CD4-positive, alpha-beta T cell treated with Interleukin-15 for 4 hours (primary cell): Measurements from ENCODE around the gene ODAPH.
A peak's percentile ranks its signal among the peaks of the same experiment; 100 is the strongest.
"Not testable (repeated sequence)": the region's sequence is repeated elsewhere in the genome, so short reads cannot be mapped to it uniquely, and the experiment has no call there.

Experiments used
- DNase-seq: peaks from one replicate; pipeline ENCODE4 v3.0.0-alpha.2; 2020; ENCODE audit warnings: low spot score

Gene ODAPH, protein sequence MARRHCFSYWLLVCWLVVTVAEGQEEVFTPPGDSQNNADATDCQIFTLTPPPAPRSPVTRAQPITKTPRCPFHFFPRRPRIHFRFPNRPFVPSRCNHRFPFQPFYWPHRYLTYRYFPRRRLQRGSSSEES

DNA sequence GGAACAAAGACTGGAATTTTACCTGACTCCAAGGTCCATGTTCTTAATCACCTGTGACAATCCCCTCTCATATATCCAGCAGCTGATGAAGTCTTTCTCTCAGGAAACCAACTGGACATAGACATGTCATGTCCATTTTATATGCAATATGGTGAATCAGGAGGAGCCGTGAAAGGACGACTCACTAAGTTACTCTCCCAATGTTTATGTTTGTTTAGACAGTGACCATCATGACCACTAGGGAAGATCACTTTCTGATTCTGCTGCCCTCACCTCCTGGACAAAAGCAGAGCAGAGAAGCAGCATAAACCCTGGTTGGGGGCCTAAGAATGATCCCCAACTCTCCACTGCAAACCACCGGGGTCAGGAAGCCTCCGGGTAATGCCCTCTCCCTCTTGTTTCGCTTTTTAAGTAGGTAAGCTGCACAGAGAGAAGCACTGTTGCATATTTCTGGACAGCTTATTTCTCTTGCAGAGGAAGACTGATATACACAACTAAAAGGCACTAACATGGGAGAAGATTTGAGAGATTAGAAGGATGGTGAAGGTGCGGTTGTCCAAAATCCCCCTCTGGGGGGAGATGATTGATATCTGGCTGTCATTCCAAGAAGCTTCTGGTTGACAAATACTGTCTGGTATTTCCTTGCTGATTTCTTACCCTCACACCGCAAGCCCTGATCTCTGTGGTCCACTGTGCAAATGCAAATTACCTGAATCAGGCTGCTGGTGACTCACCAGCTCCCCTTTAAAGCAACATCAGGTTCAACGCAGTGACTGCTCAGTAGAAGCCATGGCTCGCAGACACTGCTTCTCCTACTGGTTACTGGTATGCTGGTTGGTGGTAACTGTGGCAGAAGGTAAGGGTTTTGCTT is at the start of gene ODAPH:
Gene ODAPH (plus strand): TSS at position 773 of the 871 bp plus-strand sequence. CDS start 17 bp downstream, at position 790.
- DNase-seq = peak; percentile 40

DNA sequence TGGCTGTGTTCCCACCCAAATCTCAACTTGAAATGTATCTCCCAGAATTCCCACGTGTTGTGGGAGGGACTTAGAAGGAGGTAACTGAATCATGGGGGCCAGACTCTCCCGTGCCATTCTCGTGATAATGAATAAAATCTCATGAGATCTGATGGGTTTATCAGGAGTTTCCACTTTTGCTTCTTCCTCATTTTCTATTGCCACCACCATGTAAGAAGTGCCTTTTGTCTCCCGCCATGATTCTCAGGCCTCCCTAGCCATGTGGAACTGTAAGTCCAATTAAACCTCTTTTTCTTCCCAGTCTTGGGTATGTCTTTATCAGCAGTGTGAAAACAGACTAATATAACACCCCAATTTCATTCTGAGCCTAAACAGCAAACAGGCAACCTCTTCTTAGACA is 46.3 kb upstream of the ODAPH start:
- DNase-seq = not testable (repeated sequence)

GRCh38 chr4:75511841-75512240 is 44.0 kb upstream of the ODAPH start:
- no peak for DNase-seq

- no peak for DNase-seq
Measured at GRCh38 chr4:75512386-75513211, 43.3 kb upstream of the ODAPH start.

DNA sequence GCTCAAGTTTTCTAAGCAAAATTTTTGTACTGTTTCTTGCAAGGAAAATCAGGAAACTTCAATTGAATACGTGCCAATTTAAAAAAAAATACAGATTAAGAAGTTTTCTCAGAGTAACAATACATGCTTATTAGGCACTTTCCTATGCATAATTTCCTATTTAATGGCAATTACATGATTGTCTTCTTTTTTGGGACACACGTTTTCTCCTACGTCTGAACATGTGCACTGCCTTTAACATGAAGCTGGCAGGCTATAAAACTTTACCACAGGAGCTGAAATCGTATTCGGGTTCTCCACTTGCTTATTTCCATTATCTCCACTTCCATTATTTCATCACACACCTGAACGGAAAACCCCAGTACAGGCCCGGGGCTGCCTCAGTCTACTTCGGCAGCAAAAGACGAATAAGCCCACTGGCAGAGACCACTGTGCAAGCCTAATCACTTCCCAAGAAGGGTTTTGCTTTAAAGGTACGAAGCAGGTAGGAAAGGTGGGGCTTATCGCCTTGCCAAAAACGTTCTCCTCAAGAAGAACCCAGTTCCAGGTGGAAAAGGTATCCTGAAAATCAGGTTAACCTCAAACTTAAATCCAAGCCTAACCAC is 42.2 kb upstream of the ODAPH start:
- no peak for DNase-seq

DNA sequence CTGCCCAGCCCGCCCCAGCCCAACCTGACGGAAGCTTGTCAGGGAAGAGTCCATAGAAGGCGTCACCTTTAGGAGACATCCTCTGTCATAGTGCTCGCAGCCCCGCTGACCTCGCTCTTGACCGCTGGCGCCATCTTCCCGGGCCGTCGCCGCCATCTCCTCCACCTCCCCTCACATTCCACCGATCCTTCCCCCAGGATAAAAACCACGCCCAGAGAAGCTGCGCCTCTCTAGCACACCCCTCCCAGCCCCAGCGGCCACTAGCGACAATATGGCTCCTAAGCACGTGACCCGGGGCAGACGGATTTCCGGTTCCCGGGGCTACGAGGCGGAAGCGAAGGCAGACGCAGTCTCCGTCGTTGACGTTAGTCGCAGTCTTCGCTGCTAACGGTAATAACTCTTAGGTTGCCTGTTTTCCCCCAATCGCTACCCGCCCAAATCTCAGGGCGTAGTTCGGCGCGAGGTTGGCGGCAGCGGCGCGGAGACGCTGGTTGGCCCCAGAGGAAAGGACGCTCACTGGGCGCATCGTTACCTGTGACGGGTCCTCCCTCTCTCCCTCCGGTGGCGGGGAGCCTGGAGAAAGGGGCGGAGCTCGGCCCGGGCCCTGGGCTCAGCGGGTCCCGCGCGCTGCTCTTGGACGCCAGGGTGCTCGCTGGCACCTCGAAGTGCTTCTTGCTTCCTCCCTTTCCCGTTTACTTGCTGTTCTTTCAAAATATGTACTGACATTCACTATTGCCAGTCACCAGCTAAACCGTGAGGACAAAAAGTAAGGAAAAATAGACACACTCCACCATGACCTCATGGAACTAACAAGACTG is 41.5 kb upstream of the ODAPH start, which contains the start of the genes RCHY1 and THAP6:
Gene RCHY1 (minus strand): TSS at position 273 of the 818 bp plus-strand sequence. CDS start 117 bp downstream, at position 156.
Gene THAP6 (plus strand): TSS at position 343 of the 818 bp plus-strand sequence. CDS start 980 bp downstream, outside the sequence.
- peak; percentile 87 for DNase-seq

DNA sequence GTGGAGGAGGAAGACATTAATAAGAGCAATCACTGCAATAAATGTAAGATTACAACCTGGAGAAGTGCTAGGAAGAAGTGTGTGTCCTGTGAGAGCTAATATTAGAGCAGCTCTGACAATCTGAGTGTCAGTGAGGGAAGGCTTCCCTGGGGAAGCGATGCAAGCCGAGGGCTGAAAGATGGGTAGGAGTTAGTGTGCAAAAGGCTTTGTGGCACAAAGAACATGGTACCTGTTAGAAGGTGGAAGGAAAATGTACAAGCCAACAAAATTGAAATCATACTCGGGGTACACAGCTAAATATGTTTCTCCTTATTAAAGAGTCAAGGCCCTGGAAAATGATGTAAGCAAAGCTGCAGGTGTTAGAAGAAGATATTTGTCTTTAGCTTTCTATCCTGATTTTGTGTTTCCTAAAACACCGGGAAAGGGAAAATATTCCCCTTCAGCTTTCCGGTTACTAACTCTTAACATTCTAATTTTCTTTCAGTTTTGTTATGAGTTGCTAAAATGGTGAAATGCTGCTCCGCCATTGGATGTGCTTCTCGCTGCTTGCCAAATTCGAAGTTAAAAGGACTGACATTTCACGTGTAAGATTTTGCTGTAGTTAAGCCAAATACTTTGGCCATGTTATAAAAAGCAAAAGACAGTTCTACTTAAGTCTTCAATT is 40.8 kb upstream of the ODAPH start:
- peak; percentile 24 for DNase-seq

DNA sequence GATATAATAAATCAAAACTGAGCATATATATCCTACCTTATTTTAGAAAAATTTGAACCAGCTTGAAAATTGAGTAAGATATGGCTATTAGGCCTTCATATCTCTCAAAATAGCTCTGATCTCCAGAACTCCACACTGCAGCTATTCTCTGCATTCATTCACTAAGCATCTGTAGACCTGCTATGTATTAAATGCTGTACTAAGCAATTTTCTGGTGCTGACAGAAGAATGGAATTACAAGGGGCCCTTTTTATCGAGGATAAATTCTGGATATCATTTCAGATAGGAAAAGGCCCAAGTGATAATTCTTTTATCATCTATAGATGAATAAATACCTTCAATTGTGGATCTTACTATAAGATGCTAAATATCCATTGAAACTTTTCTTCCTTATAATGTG is 39.7 kb upstream of the ODAPH start:
- DNase-seq = no peak

- not testable (repeated sequence) for DNase-seq
Measured at GRCh38 chr4:75519452-75519851, 36.4 kb upstream of the ODAPH start.

DNA sequence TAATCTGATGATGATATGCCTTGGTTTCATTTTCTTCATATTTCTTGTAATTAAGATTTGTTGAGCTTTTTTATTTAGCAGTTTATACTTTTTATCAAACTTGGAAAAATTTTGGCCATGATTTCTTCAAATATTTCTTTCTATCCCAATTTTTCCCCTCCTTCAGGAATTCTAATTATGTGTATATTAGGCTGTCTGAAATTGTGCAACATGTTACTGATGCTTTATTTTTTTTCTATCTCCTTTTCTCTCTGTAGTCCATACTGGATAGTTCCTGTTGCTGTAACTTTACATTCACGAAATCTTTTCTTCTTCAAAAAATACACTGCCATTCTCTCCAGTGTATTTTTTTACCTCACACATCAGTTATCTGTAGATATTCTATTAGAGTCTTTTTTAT is 30.8 kb upstream of the ODAPH start:
- no peak for DNase-seq

GRCh38 chr4:75525910-75526309 is 30.0 kb upstream of the ODAPH start:
- no peak for DNase-seq

DNA sequence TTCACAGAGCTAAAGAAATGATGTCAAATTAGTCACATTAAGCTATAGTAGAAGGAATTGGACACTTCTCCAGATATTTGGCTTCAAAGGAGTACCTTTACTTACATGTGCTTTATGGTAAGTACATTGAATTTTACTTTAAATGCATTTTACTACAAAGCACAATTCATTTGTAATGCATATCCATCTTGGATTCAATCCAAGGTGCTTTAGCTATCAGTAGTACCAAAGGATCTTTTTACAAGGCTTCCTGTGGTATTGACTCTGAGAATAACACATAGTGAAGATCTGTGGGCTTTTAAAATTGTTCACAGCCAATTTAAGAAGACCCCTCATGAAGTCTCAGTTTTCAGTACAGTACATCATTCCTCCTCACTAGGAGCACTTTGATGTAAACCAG is 28.4 kb upstream of the ODAPH start:
- DNase-seq = no peak

DNA sequence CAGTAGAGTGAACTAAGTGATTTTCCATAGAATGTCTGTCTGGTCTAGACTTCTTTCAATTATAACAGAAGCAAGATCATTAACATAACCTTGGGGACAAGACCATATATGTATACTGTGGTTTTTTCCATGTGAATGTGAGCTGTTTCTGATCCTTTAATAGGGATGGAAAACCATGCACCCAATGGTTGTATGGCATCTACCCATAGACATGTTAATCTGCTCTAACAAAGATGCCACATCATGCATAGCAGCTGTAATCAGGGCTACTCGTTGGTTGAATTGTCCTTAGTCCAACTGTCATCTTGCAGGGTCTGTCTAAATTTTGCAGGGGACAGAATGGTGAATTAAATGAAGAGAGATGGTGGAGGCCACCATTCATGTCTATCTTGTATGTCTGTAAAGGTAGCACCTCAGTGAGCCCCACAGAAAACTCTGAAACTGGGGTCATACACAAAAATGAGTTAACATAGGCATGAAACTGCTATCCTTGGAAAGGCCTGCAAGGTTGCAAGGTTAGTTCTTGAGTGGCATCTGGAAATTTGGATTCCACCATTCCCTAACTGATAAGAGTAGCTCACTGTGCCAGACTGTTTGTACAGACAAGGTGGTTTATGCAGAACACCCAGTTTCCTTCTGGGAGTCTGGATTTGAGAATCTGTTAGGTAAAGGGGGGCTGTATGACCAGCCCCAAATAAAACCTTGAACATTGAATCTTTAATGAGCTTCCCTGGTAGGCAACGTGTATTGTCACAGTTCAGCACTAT is 25.1 kb upstream of the ODAPH start:
- no peak for DNase-seq

DNA sequence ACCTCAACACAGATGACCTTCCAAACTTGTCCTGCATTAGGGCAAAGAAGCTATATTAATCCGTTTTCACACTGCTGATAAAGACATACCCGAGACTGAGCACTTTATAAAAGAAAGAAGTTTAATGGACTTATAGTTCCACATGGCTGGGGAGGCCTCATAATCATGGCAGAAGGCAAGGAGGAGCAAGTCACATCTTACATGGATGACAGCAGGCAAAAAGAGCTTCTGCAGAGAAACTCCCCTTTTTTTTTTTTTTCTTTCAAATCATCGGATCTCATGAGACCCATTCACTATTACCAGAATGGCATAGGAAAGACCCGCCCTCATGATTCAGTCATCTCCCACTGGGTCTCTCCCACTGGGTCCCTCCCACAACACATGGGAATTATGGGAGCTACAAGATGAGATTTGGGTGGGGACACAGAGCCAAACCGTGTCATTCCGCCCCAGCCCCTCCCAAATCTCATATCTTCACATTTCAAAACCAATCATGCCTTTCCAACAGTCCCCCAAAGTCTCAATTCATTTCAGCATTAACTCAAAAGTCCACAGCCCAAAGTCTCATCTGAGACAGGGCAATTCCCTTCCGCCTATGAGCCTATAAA is 24.2 kb upstream of the ODAPH start:
- DNase-seq = not testable (repeated sequence)

- DNase-seq = not testable (repeated sequence)
Measured at GRCh38 chr4:75533339-75533887, 22.5 kb upstream of the ODAPH start.

GRCh38 chr4:75533926-75534325 is 21.9 kb upstream of the ODAPH start:
- not testable (repeated sequence) for DNase-seq

DNA sequence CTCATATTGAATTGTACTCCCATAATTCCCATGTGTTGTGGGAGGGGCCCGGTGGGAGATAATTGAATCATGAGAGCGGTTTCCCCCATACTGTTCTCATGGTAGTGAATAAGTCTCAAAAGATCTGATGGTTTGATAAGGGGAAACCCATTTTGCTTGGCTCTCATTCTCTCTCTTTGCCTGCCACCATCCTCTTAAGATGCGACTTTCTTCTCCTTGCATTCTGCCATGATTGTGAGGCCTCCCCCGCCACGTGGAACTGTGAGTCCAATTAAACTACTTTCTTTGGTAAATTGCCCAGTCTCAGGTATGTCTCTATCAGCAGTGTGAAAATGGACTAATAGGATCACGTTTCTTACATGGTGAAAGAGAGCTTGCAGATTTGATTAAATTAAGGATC is 18.6 kb upstream of the ODAPH start:
- not testable (repeated sequence) for DNase-seq

- no peak for DNase-seq
Measured at GRCh38 chr4:75542824-75543223, 13.0 kb upstream of the ODAPH start.

- not testable (repeated sequence) for DNase-seq
Measured at GRCh38 chr4:75544220-75544619, 11.6 kb upstream of the ODAPH start.
